ENCODE results near the gene SMAD3. TPM values are rescaled to one million over a fixed set of nuclear protein-coding genes. Genes with fewer than 3 reads are reported as not detected.

SMAD3 gene
- total and polyA plus RNA-seq, 2 of the 4 experiments (the other 2 are of a cell fraction), result 71.0 to 177 TPM

DNA sequence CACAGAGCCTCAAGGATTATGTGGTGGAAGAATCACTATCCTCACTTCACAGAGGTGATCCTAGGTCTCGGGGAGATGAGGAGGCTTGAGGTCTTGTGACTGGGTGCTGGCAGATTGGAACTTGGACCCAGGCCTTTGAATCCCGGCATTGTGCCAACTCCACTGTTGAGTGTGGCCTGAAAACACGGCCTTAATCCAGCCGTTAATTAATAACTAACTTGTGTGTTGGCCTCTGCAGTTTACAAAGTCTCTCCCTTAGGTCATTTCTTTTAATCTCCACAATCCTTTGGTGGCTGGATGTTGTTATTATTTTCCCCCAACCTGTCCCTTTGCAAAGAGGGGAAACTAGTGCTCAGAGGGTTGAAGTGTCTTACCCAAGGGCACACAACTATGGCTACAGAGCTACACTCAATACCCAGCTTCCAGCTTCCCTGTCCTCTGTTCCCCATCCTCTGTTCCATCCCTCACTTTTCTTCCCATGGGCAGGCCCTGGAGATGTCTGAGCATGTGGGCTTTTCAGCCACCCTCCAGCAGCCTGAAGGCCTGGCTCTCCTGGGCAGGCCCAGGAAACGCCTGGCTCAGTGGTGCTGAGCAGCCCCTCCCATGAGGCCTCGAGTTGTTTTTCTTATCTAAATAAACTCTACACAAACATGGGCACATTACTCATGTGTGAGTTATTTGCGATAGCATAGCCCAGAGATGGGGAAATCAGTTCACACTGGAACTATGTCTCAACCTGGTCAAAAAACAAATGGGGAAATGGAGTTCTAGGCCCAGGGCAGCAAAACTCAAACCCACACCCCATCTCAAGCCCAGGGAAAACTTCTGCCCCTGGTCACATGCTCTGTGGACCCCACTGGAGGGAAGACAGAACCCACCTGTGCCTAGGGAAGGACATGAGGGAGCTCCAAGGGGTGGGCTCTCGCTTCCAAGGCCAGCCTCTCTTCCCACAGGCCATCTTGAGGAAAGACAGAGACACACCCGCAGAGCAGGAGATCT is 16.8 kb upstream of the SMAD3 start (continued):
- TF ChIP-seq MXI1 (IDR thresholded peaks at IDR 0.05; ENCODE audit: borderline replicate concordance, low read depth, low read length) (no peak), CEBPB (IDR thresholded peaks at IDR 0.05; ENCODE audit: low read depth, low read length) (peak; percentile 97), FOS (IDR thresholded peaks at IDR 0.05; ENCODE audit: low read depth, low read length) (peak; percentile 69), MAFK (IDR thresholded peaks at IDR 0.05; ENCODE audit: low read depth, low read length) (no peak)
